ENCODE data around the gene ERO1A. TPM values are rescaled to one million over a fixed set of nuclear protein-coding genes. Genes with fewer than 3 reads are reported as not detected.

ERO1A gene
- total RNA-seq, 1 experiment from 2014 or later: 44.6 TPM

DNA sequence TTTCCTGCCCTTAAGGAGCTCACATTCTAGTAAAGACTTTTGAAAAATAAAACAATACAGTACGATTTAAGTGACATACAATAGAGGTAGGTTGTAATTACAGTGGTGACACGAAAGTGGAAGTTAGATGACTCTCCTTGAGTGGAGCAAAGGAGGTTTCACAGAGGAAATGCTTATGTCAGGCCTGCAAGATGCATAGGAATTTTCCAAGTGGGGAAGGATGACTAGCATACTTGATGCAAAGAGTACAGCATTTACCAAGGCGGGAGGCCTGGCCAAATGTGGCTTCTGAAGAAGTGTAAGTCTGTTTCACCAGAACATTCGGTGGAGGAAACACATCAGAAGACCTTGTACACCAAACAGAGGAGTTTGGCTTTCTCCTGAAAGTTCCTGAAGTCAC, 55.2 kb downstream of the ERO1A start:
- Mint-ChIP-seq H3K9me3 (peaks cover 9% of the 10 kb centered on the region), H3K27ac (no peak overlapping the region), H3K4me3 (no peak overlapping the region), H3K4me1 (no peaks in the 10 kb centered on the region), H3K27me3 (ENCODE audit: low read depth) (no peaks in the 10 kb centered on the region), H3K36me3 (peaks cover 19% of the 10 kb centered on the region)
- DNase-seq (ENCODE audit: low spot score) (no peak), ATAC-seq (no peak)
- ChIA-PET CTCF (no interaction called here), POLR2A (no interaction called here)
- no peak for TF ChIP-seq JUN (CRISPR knock-in tag; IDR thresholded peaks at IDR 0.05)
- TF ChIP-seq ZNF232 (CRISPR knock-in tag; IDR thresholded peaks at IDR 0.05): no peak
- TF ChIP-seq FOXK1 (CRISPR knock-in tag; IDR thresholded peaks at IDR 0.05): no peak
- TF ChIP-seq, protein P1, sequence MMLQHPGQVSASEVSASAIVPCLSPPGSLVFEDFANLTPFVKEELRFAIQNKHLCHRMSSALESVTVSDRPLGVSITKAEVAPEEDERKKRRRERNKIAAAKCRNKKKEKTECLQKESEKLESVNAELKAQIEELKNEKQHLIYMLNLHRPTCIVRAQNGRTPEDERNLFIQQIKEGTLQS (CRISPR knock-in tag; conservative IDR thresholded peaks at IDR 0.05): no peak
- no peak for TF ChIP-seq OVOL2 (CRISPR knock-in tag; IDR thresholded peaks at IDR 0.05; ENCODE audit: borderline replicate concordance)
- TF ChIP-seq, protein P2, sequence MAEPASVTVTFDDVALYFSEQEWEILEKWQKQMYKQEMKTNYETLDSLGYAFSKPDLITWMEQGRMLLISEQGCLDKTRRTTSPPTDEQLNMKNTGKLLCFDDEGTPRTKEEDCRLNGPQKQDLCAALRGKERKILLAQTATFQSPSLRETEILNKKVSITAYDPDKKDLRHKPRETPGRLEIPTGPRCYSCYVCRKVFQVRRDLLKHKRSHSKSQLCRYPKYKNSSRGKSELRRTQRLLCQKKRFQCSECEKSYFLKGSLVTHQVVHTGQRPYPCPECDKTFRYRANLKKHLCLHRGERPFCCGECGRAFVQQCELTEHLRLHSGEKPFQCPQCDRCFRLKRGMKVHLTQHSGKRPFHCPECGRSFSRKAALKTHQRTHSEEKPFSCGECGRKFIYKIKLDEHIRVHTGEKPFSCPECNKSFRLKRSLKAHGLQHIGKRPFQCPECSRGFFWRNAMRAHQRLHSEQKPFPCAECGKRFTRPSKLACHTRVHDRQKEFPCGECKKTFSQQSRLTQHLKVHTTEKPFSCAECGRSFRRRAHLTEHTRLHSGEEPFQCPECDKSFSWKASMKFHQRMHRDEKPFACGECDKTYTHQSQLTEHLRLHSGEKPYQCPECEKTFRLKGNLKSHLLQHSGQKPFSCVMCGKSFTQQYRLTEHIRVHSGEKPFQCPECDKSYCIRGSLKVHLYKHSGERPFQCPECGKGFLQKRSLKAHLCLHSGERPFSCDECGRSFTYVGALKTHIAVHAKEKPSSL (CRISPR knock-in tag; conservative IDR thresholded peaks at IDR 0.05): no peak
- TF ChIP-seq NFE2L1 (CRISPR knock-in tag; IDR thresholded peaks at IDR 0.05): no peak
- TF ChIP-seq ZNF138 (CRISPR knock-in tag; conservative IDR thresholded peaks at IDR 0.05): no peak
- TF ChIP-seq CREM (CRISPR knock-in tag; IDR thresholded peaks at IDR 0.05): no peak
- TF ChIP-seq, protein P3, sequence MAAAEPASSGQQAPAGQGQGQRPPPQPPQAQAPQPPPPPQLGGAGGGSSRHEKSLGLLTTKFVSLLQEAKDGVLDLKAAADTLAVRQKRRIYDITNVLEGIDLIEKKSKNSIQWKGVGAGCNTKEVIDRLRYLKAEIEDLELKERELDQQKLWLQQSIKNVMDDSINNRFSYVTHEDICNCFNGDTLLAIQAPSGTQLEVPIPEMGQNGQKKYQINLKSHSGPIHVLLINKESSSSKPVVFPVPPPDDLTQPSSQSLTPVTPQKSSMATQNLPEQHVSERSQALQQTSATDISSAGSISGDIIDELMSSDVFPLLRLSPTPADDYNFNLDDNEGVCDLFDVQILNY (CRISPR knock-in tag; IDR thresholded peaks at IDR 0.05): no peak
- no peak for TF ChIP-seq HMGA2 (CRISPR knock-in tag; IDR thresholded peaks at IDR 0.05)
- TF ChIP-seq HMGXB4 (CRISPR knock-in tag; IDR thresholded peaks at IDR 0.05): no peak
- TF ChIP-seq ZNF396 (CRISPR knock-in tag; IDR thresholded peaks at IDR 0.05; ENCODE audit: borderline replicate concordance): no peak
- no peak for TF ChIP-seq ZNF281 (CRISPR knock-in tag; IDR thresholded peaks at IDR 0.05)
- TF ChIP-seq USF2 (CRISPR knock-in tag; IDR thresholded peaks at IDR 0.05): no peak
- TF ChIP-seq SOX15 (CRISPR knock-in tag; IDR thresholded peaks at IDR 0.05): no peak
- no peak for TF ChIP-seq MYBL2 (CRISPR knock-in tag; IDR thresholded peaks at IDR 0.05)
- TF ChIP-seq TEAD1 (CRISPR knock-in tag; IDR thresholded peaks at IDR 0.05): no peak
- TF ChIP-seq, protein P4, sequence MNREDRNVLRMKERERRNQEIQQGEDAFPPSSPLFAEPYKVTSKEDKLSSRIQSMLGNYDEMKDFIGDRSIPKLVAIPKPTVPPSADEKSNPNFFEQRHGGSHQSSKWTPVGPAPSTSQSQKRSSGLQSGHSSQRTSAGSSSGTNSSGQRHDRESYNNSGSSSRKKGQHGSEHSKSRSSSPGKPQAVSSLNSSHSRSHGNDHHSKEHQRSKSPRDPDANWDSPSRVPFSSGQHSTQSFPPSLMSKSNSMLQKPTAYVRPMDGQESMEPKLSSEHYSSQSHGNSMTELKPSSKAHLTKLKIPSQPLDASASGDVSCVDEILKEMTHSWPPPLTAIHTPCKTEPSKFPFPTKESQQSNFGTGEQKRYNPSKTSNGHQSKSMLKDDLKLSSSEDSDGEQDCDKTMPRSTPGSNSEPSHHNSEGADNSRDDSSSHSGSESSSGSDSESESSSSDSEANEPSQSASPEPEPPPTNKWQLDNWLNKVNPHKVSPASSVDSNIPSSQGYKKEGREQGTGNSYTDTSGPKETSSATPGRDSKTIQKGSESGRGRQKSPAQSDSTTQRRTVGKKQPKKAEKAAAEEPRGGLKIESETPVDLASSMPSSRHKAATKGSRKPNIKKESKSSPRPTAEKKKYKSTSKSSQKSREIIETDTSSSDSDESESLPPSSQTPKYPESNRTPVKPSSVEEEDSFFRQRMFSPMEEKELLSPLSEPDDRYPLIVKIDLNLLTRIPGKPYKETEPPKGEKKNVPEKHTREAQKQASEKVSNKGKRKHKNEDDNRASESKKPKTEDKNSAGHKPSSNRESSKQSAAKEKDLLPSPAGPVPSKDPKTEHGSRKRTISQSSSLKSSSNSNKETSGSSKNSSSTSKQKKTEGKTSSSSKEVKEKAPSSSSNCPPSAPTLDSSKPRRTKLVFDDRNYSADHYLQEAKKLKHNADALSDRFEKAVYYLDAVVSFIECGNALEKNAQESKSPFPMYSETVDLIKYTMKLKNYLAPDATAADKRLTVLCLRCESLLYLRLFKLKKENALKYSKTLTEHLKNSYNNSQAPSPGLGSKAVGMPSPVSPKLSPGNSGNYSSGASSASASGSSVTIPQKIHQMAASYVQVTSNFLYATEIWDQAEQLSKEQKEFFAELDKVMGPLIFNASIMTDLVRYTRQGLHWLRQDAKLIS (CRISPR knock-in tag; IDR thresholded peaks at IDR 0.05; ENCODE audit: borderline replicate concordance): no peak
